Activated CD8-positive, alpha-beta T cell treated with anti-CD3 and anti-CD28 coated beads for 36 hours (primary cell): ENCODE data around the gene PSMB10. TPM values are rescaled to one million over a fixed set of nuclear protein-coding genes. Genes with fewer than 3 reads are reported as not detected.

Experiments used
- ATAC-seq: fragments of 200-7000 bp; cut with Tn5 transposase; one replicate; pipeline ENCODE4 v1.10.0; 2021; ENCODE audit warnings: mild to moderate bottlenecking, moderate library complexity
- CTCF ChIA-PET: fragments of 350-600 bp; sonication (Branson Sonifier 250); formaldehyde crosslinking; loops from one replicate; lab custom pipeline; 2021; ENCODE audit warnings: antibody characterized with exemption; lab: Charles Lee
- POLR2A ChIA-PET: fragments of 350-600 bp; sonication (Branson Sonifier 250); formaldehyde crosslinking; loops from one replicate; lab custom pipeline; 2021; ENCODE audit warnings: antibody characterized with exemption; lab: Charles Lee
- DNase-seq: peaks from one replicate; pipeline ENCODE4 v3.0.0-alpha.2; 2020
- H3K27ac Mint-ChIP-seq: one replicate; pipeline ENCODE4 v1.8.0; 2021; ENCODE audit warnings: mild to moderate bottlenecking, mixed read lengths
- H3K27me3 Mint-ChIP-seq: one replicate; pipeline ENCODE4 v1.8.0; 2021; ENCODE audit warnings: mixed read lengths
- H3K36me3 Mint-ChIP-seq: one replicate; pipeline ENCODE4 v1.8.0; 2021; ENCODE audit warnings: low read depth, mixed read lengths
- H3K4me1 Mint-ChIP-seq: one replicate; pipeline ENCODE4 v1.8.0; 2021; ENCODE audit warnings: low read depth, mixed read lengths
- H3K4me3 Mint-ChIP-seq: one replicate; pipeline ENCODE4 v1.8.0; 2021; ENCODE audit warnings: mild to moderate bottlenecking, moderate library complexity, mixed read lengths
- H3K9me3 Mint-ChIP-seq: one replicate; pipeline ENCODE4 v1.8.0; 2021; ENCODE audit warnings: mixed read lengths
- intact Hi-C: fragments of 100-400 bp; cut with micrococcal nuclease; formaldehyde crosslinking; loops from one replicate; pipeline ENCODE4 v1.10.0; 2022
- total RNA-seq, 2 experiments: library from RNA; stranded (reverse); gene quantifications; one replicate each; pipeline ENCODE4 v1.2.3, GENCODE V29; 2021
- TF ChIP-seq, protein P1 (sequence below): fragments of 200-600 bp; IDR thresholded peaks from one replicate; pipeline ENCODE4 v1.8.0; 2022; ENCODE audit warnings: antibody characterized with exemption, mild to moderate bottlenecking

Gene PSMB10
- total RNA-seq, 2 experiments from 2014 or later, result 205 to 206 TPM

DNA sequence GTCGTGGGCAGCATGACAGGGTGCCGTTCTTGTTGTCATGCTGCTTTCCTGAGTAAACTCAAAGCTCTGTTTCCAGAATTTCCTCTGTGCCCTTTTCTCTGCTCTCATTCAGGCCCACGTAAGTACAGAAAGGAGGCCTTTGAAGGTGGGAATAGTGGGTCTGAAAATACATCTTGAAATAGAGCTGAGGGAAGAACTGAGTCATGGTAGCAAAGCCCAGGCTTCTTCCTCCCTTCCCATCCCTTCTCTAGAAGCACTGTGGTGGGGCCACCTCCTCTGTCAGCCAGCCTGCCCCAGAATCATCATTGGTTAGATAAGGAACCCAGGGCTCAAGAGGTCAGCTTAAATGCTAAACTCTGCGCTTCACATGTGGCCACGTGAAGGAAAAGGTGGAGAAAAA lies 14.4 kb downstream of the PSMB10 start:
- ChIA-PET CTCF (interaction anchor here (1.0 to 7.8 kb wide), 4 partner anchors 11 to 106 kb away, joined by 3 to 81 read pairs (median 8); partner anchors contain the start of gene NRN1L), POLR2A (interaction anchor here (1.2 to 1.5 kb wide), 3 partner anchors 9 to 47 kb away, joined by 4 to 6 read pairs (median 4); partner anchors contain the start of genes CTRL and PSMB10)
- TF ChIP-seq, protein P1, sequence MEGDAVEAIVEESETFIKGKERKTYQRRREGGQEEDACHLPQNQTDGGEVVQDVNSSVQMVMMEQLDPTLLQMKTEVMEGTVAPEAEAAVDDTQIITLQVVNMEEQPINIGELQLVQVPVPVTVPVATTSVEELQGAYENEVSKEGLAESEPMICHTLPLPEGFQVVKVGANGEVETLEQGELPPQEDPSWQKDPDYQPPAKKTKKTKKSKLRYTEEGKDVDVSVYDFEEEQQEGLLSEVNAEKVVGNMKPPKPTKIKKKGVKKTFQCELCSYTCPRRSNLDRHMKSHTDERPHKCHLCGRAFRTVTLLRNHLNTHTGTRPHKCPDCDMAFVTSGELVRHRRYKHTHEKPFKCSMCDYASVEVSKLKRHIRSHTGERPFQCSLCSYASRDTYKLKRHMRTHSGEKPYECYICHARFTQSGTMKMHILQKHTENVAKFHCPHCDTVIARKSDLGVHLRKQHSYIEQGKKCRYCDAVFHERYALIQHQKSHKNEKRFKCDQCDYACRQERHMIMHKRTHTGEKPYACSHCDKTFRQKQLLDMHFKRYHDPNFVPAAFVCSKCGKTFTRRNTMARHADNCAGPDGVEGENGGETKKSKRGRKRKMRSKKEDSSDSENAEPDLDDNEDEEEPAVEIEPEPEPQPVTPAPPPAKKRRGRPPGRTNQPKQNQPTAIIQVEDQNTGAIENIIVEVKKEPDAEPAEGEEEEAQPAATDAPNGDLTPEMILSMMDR, result no peak
- Mint-ChIP-seq H3K9me3 (no peaks in the 10 kb centered on the region), H3K4me1 (peaks cover 26% of the 10 kb centered on the region), H3K27ac (peak overlapping the region; percentile 85), H3K27me3 (no peaks in the 10 kb centered on the region), H3K4me3 (no peak overlapping the region), H3K36me3 (no peaks in the 10 kb centered on the region)
- intact Hi-C loops, result no loop called here
- DNase-seq (no peak), ATAC-seq (no peak)

DNA sequence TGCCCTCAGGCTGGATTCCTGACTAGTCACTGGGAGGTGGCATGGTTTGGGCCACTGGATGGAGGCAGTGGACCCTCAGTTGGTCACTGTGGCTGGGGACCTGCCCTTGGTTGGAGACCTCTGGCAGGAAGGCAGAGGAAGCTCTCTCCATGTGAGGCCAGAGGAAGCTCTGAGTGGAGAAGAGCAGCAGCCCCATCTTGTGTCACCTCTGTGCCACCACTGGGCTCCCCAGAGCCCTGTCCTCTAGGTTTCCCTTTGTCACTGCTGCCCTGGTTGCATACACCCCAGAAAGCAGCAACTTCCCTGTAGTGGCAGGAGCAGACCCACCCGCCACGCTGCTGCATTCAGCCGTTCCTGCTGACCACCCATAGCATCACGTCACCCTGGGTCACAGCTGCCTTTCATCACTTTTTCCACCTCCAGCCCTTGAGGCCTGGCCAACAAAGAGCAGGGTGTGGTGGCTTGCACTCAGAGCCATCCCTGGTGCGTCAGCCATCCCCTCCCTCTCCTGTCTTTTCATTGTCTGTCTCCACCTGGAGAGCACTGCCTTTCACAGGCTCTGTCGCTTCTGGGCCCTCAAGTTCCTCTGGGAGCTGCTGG lies 16.9 kb downstream of the PSMB10 start:
- ChIA-PET CTCF (interaction anchor here (0.7 to 2.1 kb wide), 8 partner anchors 9 to 145 kb away, joined by 3 to 18 read pairs (median 4); no protein-coding TSS in a partner anchor), POLR2A (interaction anchor here (1.0 to 1.4 kb wide), 3 partner anchors 15 to 26 kb away, joined by 3 to 4 read pairs (median 3); no protein-coding TSS in a partner anchor)
- Mint-ChIP-seq H3K27ac (no peak overlapping the region), H3K36me3 (peaks cover 2% of the 10 kb centered on the region), H3K4me3 (no peak overlapping the region), H3K9me3 (no peaks in the 10 kb centered on the region), H3K27me3 (no peaks in the 10 kb centered on the region), H3K4me1 (peaks cover 30% of the 10 kb centered on the region)
- TF ChIP-seq, protein P1, result no peak
- no peak for ATAC-seq
- no peak for DNase-seq
- intact Hi-C loops, result no loop called here

DNA sequence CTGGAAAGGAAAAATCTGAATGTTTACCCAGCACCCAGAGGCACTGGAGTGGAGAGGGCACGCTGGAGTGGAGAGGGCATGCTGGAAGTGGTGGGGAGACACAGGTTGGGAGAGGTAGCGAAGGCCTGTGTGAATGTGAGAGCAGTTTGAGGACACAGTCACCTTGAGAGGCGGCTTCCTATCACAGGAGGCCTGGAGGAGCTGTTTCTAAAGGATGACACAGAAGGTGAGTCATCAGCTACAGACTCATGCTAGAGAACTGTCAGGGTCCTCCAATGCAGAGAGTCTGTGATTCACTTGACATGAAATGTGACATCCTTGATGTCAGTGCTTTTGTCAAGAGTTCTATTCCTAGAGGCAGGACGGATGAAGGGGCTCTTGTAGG lies 18.8 kb downstream of the PSMB10 start:
- intact Hi-C loops, result no loop called here
- H3K9me3 Mint-ChIP-seq, result no peaks in the 10 kb centered on the region
- DNase-seq (peak; percentile 75), ATAC-seq (peak; percentile 100)
- CTCF ChIA-PET, result interaction anchor here (0.6 to 2.0 kb wide), 7 partner anchors 9 to 123 kb away, joined by 3 to 14 read pairs (median 3); no protein-coding TSS in a partner anchor
- H3K27ac Mint-ChIP-seq, result peak overlapping the region; percentile 82
- POLR2A ChIA-PET, result interaction anchor here (1.2 to 1.5 kb wide), 2 partner anchors 18 to 77 kb away, joined by 3 to 6 read pairs; no protein-coding TSS in a partner anchor
- TF ChIP-seq, protein P1, result no peak
- no peak overlapping the region for H3K4me3 Mint-ChIP-seq
- H3K27me3 Mint-ChIP-seq, result no peaks in the 10 kb centered on the region
- H3K4me1 Mint-ChIP-seq, result peaks cover 30% of the 10 kb centered on the region
- peaks cover 2% of the 10 kb centered on the region for H3K36me3 Mint-ChIP-seq

DNA sequence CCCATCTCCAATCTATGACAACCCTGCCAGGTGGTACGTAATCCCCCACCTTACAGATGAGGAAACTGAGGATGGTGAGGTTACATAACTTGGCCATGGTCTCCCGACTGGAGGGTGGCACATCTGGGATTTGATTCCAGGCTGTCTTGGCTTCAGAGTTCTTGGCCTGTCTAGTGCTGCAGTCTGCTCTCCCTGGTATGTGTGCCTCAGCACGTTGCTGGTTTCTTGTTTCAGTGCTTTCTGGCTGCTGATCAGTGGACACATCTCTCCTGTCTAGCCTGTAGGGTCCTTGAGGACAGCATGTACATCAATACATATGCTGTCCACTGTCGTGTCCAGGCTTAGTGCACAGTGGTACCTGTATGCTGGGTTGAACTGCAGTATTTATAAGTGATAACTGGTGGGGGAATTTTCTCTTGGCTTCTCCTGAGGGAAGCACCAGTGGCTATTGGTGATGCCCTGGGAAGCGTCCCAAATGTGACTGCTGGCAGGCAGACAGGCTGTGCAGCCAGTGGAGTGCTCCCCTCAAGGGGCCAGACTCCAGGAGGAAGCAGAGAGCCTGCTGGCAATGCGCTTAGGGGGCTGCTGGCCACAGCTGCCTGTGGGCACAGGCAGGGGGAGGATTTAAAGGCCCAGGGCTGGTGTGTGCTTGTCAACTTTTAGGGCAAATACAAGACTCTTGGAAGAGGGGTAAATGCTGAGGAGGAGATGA lies 19.4 kb downstream of the PSMB10 start:
- H3K4me3 Mint-ChIP-seq, result no peak overlapping the region
- no peaks in the 10 kb centered on the region for H3K9me3 Mint-ChIP-seq
- TF ChIP-seq, protein P1, result no peak
- peak overlapping the region; percentile 82 for H3K27ac Mint-ChIP-seq
- H3K27me3 Mint-ChIP-seq, result no peaks in the 10 kb centered on the region
- ChIA-PET POLR2A (interaction anchor here (1.2 to 1.5 kb wide), 2 partner anchors 18 to 76 kb away, joined by 3 to 6 read pairs; no protein-coding TSS in a partner anchor), CTCF (interaction anchor here (0.6 to 2.0 kb wide), 5 partner anchors 8 to 101 kb away, joined by 3 to 14 read pairs (median 8); no protein-coding TSS in a partner anchor)
- ATAC-seq, result peak; percentile 12
- DNase-seq, result no peak
- peaks cover 2% of the 10 kb centered on the region for H3K36me3 Mint-ChIP-seq
- intact Hi-C loops, result no loop called here
- H3K4me1 Mint-ChIP-seq, result peaks cover 28% of the 10 kb centered on the region
